ENCODE measurements around the gene PTGER1. TPM values are rescaled to one million over a fixed set of nuclear protein-coding genes. Genes with fewer than 3 reads are reported as not detected.

PTGER1 gene
- total RNA-seq, 1 experiment from 2014 or later = 2.2 TPM

DNA sequence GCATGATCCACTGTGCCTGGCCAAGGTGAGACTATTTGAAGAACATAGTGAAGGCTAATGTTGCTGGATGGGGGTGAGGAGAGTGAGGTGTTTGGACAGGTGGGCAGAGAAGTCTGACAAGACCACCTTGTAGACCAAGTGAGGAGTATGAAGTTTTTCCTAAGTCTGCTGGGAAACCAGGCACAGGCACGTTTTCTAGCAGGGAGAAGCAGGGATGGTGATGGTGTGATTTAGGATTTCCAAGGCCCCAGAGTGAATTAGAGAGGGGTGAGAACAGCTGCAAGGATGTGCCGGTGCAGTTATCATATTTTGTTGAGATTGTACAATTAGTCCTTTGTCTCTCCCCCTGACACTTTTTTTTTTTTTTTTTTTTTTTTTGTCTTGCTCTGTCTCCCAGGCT lies 47.7 kb downstream of the PTGER1 start:
- Histone ChIP-seq H3K9me3 (ENCODE audit: control insufficient read depth, insufficient read depth, low read depth, low read length) (no peaks in the 10 kb centered on the region), H3K27ac (ENCODE audit: low read length) (no peak overlapping the region), H3K4me1 (ENCODE audit: control insufficient read depth, insufficient read depth, low read length) (no peaks in the 10 kb centered on the region), H3K27me3 (ENCODE audit: control insufficient read depth, insufficient read depth, low read length) (no peaks in the 10 kb centered on the region), H3K4me3 (ENCODE audit: low read depth in 2 of 2, low read length in 2 of 2) (no peak overlapping the region), H3K36me3 (ENCODE audit: control insufficient read depth, insufficient read depth, low read length) (no peaks in the 10 kb centered on the region)
- ATAC-seq = no peak
- POLR2A ChIA-PET = interaction anchor here (0.6 kb wide), 1 partner anchor 24 kb away, joined by 12 read pairs; no protein-coding TSS in a partner anchor
- DNase-seq (ENCODE audit: low read depth, low spot score) = no peak
- intact Hi-C loops (cut with micrococcal nuclease; ENCODE audit: unreplicated experiment) (no loop called here), in situ Hi-C loops (cut with HindIII; ENCODE audit: low pct_unique_long_range_greater_than_20kb, low sequenced_read_pairs) (no loop called here)
- TF ChIP-seq POLR2AphosphoS5 (IDR thresholded peaks at IDR 0.05; ENCODE audit: low read depth, low read length) = no peak
- no peak for TF ChIP-seq TCF7L2 (IDR thresholded peaks at IDR 0.05; ENCODE audit: low read depth, low read length)
- TF ChIP-seq, protein P1, sequence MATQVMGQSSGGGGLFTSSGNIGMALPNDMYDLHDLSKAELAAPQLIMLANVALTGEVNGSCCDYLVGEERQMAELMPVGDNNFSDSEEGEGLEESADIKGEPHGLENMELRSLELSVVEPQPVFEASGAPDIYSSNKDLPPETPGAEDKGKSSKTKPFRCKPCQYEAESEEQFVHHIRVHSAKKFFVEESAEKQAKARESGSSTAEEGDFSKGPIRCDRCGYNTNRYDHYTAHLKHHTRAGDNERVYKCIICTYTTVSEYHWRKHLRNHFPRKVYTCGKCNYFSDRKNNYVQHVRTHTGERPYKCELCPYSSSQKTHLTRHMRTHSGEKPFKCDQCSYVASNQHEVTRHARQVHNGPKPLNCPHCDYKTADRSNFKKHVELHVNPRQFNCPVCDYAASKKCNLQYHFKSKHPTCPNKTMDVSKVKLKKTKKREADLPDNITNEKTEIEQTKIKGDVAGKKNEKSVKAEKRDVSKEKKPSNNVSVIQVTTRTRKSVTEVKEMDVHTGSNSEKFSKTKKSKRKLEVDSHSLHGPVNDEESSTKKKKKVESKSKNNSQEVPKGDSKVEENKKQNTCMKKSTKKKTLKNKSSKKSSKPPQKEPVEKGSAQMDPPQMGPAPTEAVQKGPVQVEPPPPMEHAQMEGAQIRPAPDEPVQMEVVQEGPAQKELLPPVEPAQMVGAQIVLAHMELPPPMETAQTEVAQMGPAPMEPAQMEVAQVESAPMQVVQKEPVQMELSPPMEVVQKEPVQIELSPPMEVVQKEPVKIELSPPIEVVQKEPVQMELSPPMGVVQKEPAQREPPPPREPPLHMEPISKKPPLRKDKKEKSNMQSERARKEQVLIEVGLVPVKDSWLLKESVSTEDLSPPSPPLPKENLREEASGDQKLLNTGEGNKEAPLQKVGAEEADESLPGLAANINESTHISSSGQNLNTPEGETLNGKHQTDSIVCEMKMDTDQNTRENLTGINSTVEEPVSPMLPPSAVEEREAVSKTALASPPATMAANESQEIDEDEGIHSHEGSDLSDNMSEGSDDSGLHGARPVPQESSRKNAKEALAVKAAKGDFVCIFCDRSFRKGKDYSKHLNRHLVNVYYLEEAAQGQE (IDR thresholded peaks at IDR 0.05; ENCODE audit: insufficient read depth in 1 of 2, low read depth in 2 of 2, low read length in 1 of 2) = no peak
- TF ChIP-seq, protein P2, sequence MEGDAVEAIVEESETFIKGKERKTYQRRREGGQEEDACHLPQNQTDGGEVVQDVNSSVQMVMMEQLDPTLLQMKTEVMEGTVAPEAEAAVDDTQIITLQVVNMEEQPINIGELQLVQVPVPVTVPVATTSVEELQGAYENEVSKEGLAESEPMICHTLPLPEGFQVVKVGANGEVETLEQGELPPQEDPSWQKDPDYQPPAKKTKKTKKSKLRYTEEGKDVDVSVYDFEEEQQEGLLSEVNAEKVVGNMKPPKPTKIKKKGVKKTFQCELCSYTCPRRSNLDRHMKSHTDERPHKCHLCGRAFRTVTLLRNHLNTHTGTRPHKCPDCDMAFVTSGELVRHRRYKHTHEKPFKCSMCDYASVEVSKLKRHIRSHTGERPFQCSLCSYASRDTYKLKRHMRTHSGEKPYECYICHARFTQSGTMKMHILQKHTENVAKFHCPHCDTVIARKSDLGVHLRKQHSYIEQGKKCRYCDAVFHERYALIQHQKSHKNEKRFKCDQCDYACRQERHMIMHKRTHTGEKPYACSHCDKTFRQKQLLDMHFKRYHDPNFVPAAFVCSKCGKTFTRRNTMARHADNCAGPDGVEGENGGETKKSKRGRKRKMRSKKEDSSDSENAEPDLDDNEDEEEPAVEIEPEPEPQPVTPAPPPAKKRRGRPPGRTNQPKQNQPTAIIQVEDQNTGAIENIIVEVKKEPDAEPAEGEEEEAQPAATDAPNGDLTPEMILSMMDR (IDR thresholded peaks at IDR 0.05) = no peak
- no TSS peak for BruUV-seq (replicated peaks)
- CTCF ChIA-PET = no interaction called here

DNA sequence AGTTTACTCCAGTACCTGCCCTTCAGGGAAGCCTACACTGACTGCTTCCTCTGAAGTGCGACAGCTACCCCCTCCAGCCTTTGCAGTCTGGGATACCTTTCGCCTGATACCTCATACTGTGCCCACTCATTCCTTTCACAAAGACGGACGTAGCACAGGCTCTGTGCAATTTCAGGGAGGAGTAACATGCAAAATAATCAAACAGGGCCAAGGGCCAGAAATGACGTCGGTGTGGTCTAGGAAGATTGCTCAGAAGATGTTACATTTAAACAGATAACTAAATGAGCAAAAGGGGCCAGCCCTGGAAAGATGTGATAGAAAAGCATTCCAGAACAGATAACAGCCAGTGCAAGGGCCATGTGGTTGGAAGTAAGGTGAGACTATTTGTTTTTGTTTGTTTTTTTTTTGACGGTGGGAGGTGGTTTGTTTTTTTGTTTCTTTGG lies 49.4 kb downstream of the PTGER1 start:
- no peak for DNase-seq (ENCODE audit: low read depth, low spot score)
- no TSS peak for BruUV-seq (replicated peaks)
- H3K4me3 ChIP-seq (ENCODE audit: low read depth in 2 of 2, low read length in 2 of 2) = no peak overlapping the region
- no peak for TF ChIP-seq SIN3A (IDR thresholded peaks at IDR 0.05; ENCODE audit: borderline replicate concordance, insufficient read depth, low read depth, low read length)
- TF ChIP-seq, protein P2 (IDR thresholded peaks at IDR 0.05) = no peak
- no peak for TF ChIP-seq POLR2AphosphoS5 (IDR thresholded peaks at IDR 0.05; ENCODE audit: low read depth, low read length)
- TF ChIP-seq, protein P1 (IDR thresholded peaks at IDR 0.05; ENCODE audit: insufficient read depth in 1 of 2, low read depth in 2 of 2, low read length in 1 of 2) = no peak
- no peak for TF ChIP-seq TCF7L2 (IDR thresholded peaks at IDR 0.05; ENCODE audit: low read depth, low read length)
- CTCF ChIA-PET = no interaction called here
- H3K27ac ChIP-seq (ENCODE audit: low read length) = no peak overlapping the region
- H3K9me3 ChIP-seq (ENCODE audit: control insufficient read depth, insufficient read depth, low read depth, low read length) = no peaks in the 10 kb centered on the region
- no peaks in the 10 kb centered on the region for H3K27me3 ChIP-seq (ENCODE audit: control insufficient read depth, insufficient read depth, low read length)
- intact Hi-C loops (cut with micrococcal nuclease; ENCODE audit: unreplicated experiment) = no loop called here
- in situ Hi-C loops (cut with HindIII; ENCODE audit: low pct_unique_long_range_greater_than_20kb, low sequenced_read_pairs) = no loop called here
- no peaks in the 10 kb centered on the region for H3K4me1 ChIP-seq (ENCODE audit: control insufficient read depth, insufficient read depth, low read length)
- ATAC-seq = no peak
- no peaks in the 10 kb centered on the region for H3K36me3 ChIP-seq (ENCODE audit: control insufficient read depth, insufficient read depth, low read length)
- POLR2A ChIA-PET = interaction anchor here (0.6 kb wide), 1 partner anchor 74 kb away, joined by 6 read pairs; no protein-coding TSS in a partner anchor

Other genes starting within 250 kb of the PTGER1 start
- gene ADGRE5, start 93.9 kb downstream of the PTGER1 start, total RNA-seq (2021; ENCODE audit: unreplicated experiment) = 109 TPM
- gene DDX39A, start 56.0 kb downstream of the PTGER1 start, total RNA-seq (2021; ENCODE audit: unreplicated experiment) = 117 TPM
- gene PKN1, start 42.0 kb downstream of the PTGER1 start, total RNA-seq (2021; ENCODE audit: unreplicated experiment) = 205 TPM
- 160 TPM for gene GIPC1, start 20.8 kb upstream of the PTGER1 start, total RNA-seq (2021; ENCODE audit: unreplicated experiment)
- 149 TPM for gene DNAJB1, start 43.0 kb upstream of the PTGER1 start, total RNA-seq (2021; ENCODE audit: unreplicated experiment)
- 233 TPM for gene TECR, start 54.2 kb upstream of the PTGER1 start, total RNA-seq (2021; ENCODE audit: unreplicated experiment)
- gene NDUFB7, start 96.7 kb upstream of the PTGER1 start, total RNA-seq (2021; ENCODE audit: unreplicated experiment) = 180 TPM
- gene CLEC17A, start 107.7 kb upstream of the PTGER1 start, total RNA-seq (2021; ENCODE audit: unreplicated experiment) = not detected
- not detected for gene ADGRE3, start 199.5 kb upstream of the PTGER1 start, total RNA-seq (2021; ENCODE audit: unreplicated experiment)
- gene ZNF333, start 214.7 kb upstream of the PTGER1 start, total RNA-seq (2021; ENCODE audit: unreplicated experiment) = 9.2 TPM